Measurements from ENCODE around the gene ARF3. TPM values are rescaled to one million over a fixed set of nuclear protein-coding genes. Genes with fewer than 3 reads are reported as not detected.

Gene ARF3
- total RNA-seq, 1 experiment from 2014 or later, result 166 TPM

DNA sequence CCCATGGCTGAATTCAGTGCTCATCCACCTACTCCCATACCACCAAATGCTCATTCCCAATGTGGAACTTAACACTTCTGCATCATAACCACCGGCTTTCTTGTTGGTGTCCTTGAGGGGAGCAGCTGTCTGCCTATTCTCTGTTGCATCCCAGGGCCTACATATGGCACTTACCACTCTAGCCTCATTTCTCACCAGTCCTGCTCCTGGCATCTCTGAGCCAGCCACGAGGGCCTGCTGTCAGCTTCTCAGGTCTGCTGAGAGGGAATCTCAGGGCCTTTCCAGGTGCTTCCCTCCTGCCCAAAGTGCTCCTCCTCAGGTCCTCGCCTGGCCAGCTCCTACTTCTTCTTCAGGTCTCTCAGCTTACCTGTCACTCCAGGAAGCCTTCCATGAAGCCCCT, 67.6 kb downstream of the ARF3 start:
- no peaks in the 10 kb centered on the region for H4K20me1 ChIP-seq (ENCODE audit: insufficient read depth)
- H3K79me2 ChIP-seq (ENCODE audit: insufficient read depth, low read length), result no peaks in the 10 kb centered on the region
- intact Hi-C loops (cut with micrococcal nuclease), result loop anchor here (1.0 kb wide), 1 partner anchor 36 kb away; no protein-coding TSS in a partner anchor
- no peak overlapping the region for H3K27ac ChIP-seq (ENCODE audit: low read depth, low read length)
- ChIA-PET RAD21 (ENCODE audit: low non-redundant PET in 1 of 2, low total read pairs in 2 of 2, uncharacterized antibody in 2 of 2, unreplicated experiment in 2 of 2) (interaction anchor here (2.3 to 2.8 kb wide), 2 partner anchors 36 to 37 kb away, joined by 11 to 24 read pairs; partner anchors contain the start of gene DDX23 (in 1 of the 2)), CTCF (interaction anchor here (0.9 to 3.6 kb wide), 8 partner anchors 11 to 99 kb away, joined by 3 to 80 read pairs (median 6); partner anchors contain the start of gene DDX23), POLR2A (interaction anchor here (1.1 to 1.4 kb wide), 2 partner anchors 24 to 68 kb away, joined by 3 to 5 read pairs; partner anchors contain the start of genes ARF3 and RND1)
- DNase-seq (ENCODE audit: low read depth, low spot score), result no peak
- H2AFZ ChIP-seq (ENCODE audit: low read depth, low read length, poor library complexity, severe bottlenecking), result no peak overlapping the region
- H3K27me3 ChIP-seq (ENCODE audit: insufficient read depth, low read length), result peaks cover 3% of the 10 kb centered on the region; the same call in 1 of the 2 replicates
- no peak overlapping the region for H3K4me3 ChIP-seq (replicated peaks in 1 of 2; ENCODE audit: low read depth in 1 of 2, low read length in 2 of 2)
- no peak overlapping the region for H3K4me2 ChIP-seq (ENCODE audit: low read length)
- TF ChIP-seq SIN3A (IDR thresholded peaks at IDR 0.05; ENCODE audit: low read depth) (no peak), ZFX (IDR thresholded peaks at IDR 0.05) (no peak), SRF (IDR thresholded peaks at IDR 0.05; ENCODE audit: low read depth) (no peak), JUND (IDR thresholded peaks at IDR 0.05) (no peak), EZH2phosphoT487 (IDR thresholded peaks at IDR 0.05; ENCODE audit: borderline replicate concordance) (no peak), POLR2A (IDR thresholded peaks at IDR 0.05; ENCODE audit: borderline replicate concordance, extremely low read depth, insufficient read depth, insufficient read length) (no peak), CEBPB (IDR thresholded peaks at IDR 0.05; ENCODE audit: low read depth) (no peak)
- TF ChIP-seq, protein P1, sequence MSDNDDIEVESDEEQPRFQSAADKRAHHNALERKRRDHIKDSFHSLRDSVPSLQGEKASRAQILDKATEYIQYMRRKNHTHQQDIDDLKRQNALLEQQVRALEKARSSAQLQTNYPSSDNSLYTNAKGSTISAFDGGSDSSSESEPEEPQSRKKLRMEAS (IDR thresholded peaks at IDR 0.05), result no peak
- TF ChIP-seq, protein P2, sequence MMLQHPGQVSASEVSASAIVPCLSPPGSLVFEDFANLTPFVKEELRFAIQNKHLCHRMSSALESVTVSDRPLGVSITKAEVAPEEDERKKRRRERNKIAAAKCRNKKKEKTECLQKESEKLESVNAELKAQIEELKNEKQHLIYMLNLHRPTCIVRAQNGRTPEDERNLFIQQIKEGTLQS (IDR thresholded peaks at IDR 0.05), result no peak
- BruUV-seq (replicated peaks), result no TSS peak
- no peaks in the 10 kb centered on the region for H3K36me3 ChIP-seq (ENCODE audit: control insufficient read depth in 1 of 2, insufficient read depth in 2 of 2, low read length in 2 of 2)
- ATAC-seq, result no peak
- no peak overlapping the region for H3K9ac ChIP-seq (ENCODE audit: low read length)
- no peaks in the 10 kb centered on the region for H3K9me3 ChIP-seq (ENCODE audit: control insufficient read depth in 1 of 2, insufficient read depth in 1 of 2, low read depth in 1 of 2, low read length in 2 of 2)
- peaks cover 0 to 12% of the 10 kb centered on the region in 2 experiments; a peak in 2 of 4 replicates for H3K4me1 ChIP-seq (ENCODE audit: control insufficient read depth in 1 of 2, insufficient read depth in 2 of 2, low read length in 2 of 2)
- H3K9me2 ChIP-seq (ENCODE audit: insufficient read depth), result no peaks in the 10 kb centered on the region

Other genes starting within 250 kb of the ARF3 start
- gene CCNT1, start 240.8 kb downstream of the ARF3 start, total RNA-seq (2021; ENCODE audit: unreplicated experiment), result 69.4 TPM
- 24.9 TPM for gene ADCY6, start 168.4 kb downstream of the ARF3 start, total RNA-seq (2021; ENCODE audit: unreplicated experiment)
- gene CACNB3, start 139.0 kb downstream of the ARF3 start, total RNA-seq (2021; ENCODE audit: unreplicated experiment), result 22.0 TPM
- gene DDX23, start 105.3 kb downstream of the ARF3 start, total RNA-seq (2021; ENCODE audit: unreplicated experiment), result 75.0 TPM
- gene RND1, start 91.6 kb downstream of the ARF3 start, total RNA-seq (2021; ENCODE audit: unreplicated experiment), result 2.0 TPM
- gene FKBP11, start 32.0 kb downstream of the ARF3 start, total RNA-seq (2021; ENCODE audit: unreplicated experiment), result 18.5 TPM
- gene WNT10B, start 14.2 kb upstream of the ARF3 start, total RNA-seq (2021; ENCODE audit: unreplicated experiment), result 9.8 TPM
- gene WNT1, start 20.8 kb upstream of the ARF3 start, total RNA-seq (2021; ENCODE audit: unreplicated experiment), result not detected
- gene DDN, start 41.9 kb upstream of the ARF3 start, total RNA-seq (2021; ENCODE audit: unreplicated experiment), result 8.1 TPM
- gene PRKAG1, start 61.3 kb upstream of the ARF3 start, total RNA-seq (2021; ENCODE audit: unreplicated experiment), result 64.6 TPM
- 71.3 TPM for gene KMT2D, start 103.3 kb upstream of the ARF3 start, total RNA-seq (2021; ENCODE audit: unreplicated experiment)
- gene RHEBL1, start 112.5 kb upstream of the ARF3 start, total RNA-seq (2021; ENCODE audit: unreplicated experiment), result 2.8 TPM
- 0.22 TPM for gene DHH, start 137.3 kb upstream of the ARF3 start, total RNA-seq (2021; ENCODE audit: unreplicated experiment)
- gene LMBR1L, start 153.4 kb upstream of the ARF3 start, total RNA-seq (2021; ENCODE audit: unreplicated experiment), result 44.4 TPM
- 1,628 TPM for gene TUBA1B, start 173.9 kb upstream of the ARF3 start, total RNA-seq (2021; ENCODE audit: unreplicated experiment)
- gene TUBA1A, start 231.6 kb upstream of the ARF3 start, total RNA-seq (2021; ENCODE audit: unreplicated experiment), result 24.1 TPM

Measured in HCT116 (cell line).